22Rv1 (cell line): ENCODE results near the gene MACIR.

ENCODE experiments used
- ZFX ChIP-seq: fragments of 450-650 bp; IDR thresholded peaks from 2 replicates; pipeline ENCODE4 v1.6.1; 2017; ENCODE audit warnings: antibody characterized with exemption, borderline replicate concordance
- TF ChIP-seq, protein P1 (sequence below): fragments of 450-650 bp; IDR thresholded peaks from 2 replicates; pipeline ENCODE4 v1.5.1; 2017; ENCODE audit warnings: mild to moderate bottlenecking

DNA sequence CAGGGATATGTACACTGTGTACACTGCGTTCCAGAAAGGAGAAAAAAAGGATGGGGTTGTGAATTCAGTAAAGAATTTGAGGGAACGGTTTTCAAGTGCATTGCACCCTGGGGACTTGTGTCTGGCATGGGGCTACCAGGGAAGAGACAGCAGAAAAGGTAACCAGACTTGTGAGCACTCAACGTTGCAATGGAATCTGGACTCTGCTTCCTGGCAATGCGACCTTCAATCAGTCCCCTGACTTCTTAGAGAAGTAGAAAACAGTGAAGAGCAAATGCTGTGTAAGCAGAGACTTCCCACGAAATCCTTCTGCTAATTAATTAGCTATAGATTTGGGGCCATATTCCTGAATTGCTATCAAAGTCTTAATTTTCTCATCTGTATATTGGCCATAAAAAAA, 36.3 kb downstream of the MACIR start:
- no peak for TF ChIP-seq ZFX
- TF ChIP-seq, protein P1, sequence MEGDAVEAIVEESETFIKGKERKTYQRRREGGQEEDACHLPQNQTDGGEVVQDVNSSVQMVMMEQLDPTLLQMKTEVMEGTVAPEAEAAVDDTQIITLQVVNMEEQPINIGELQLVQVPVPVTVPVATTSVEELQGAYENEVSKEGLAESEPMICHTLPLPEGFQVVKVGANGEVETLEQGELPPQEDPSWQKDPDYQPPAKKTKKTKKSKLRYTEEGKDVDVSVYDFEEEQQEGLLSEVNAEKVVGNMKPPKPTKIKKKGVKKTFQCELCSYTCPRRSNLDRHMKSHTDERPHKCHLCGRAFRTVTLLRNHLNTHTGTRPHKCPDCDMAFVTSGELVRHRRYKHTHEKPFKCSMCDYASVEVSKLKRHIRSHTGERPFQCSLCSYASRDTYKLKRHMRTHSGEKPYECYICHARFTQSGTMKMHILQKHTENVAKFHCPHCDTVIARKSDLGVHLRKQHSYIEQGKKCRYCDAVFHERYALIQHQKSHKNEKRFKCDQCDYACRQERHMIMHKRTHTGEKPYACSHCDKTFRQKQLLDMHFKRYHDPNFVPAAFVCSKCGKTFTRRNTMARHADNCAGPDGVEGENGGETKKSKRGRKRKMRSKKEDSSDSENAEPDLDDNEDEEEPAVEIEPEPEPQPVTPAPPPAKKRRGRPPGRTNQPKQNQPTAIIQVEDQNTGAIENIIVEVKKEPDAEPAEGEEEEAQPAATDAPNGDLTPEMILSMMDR: no peak
